ENCODE measurements around the gene GSK3A. TPM values are rescaled to one million over a fixed set of nuclear protein-coding genes. Genes with fewer than 3 reads are reported as not detected.

GSK3A gene
- total RNA-seq, 4 donors from 2014 or later = 24.7 to 34.5 (median 28.3) TPM

- Histone ChIP-seq H3K27ac (peak overlapping the region in 1 of 4 donors; percentile 56), H3K36me3 (peaks cover 0 to 100% (median 33%) of the 10 kb centered on the region in 3 donors), H3K9me3 (no peaks in the 10 kb centered on the region), H3K27me3 (no peaks in the 10 kb centered on the region), H3K4me1 (peaks cover 0 to 34% (median 7%) of the 10 kb centered on the region in 4 donors), H3K4me3 (no peak overlapping the region)
- DNase-seq (ENCODE audit: low spot score in 2 of 2) = no peak
- WGBS, 2 donors = 53 to 64% methylated on average over 4 of the region's 4 CpGs
- TF ChIP-seq CTCF (IDR thresholded peaks at IDR 0.05) (no peak), POLR2A (IDR thresholded peaks at IDR 0.05) (no peak)
Measured at GRCh38 chr19:42229301-42229854, 13.0 kb downstream of the GSK3A start.

GRCh38 chr19:42228641-42229040 lies 13.8 kb downstream of the GSK3A start:
- no peak for DNase-seq (ENCODE audit: low spot score in 2 of 2)

GRCh38 chr19:42226886-42227285 lies 15.5 kb downstream of the GSK3A start:
- no peaks in the 10 kb centered on the region for H3K27me3 ChIP-seq
- H3K36me3 ChIP-seq = peaks cover 0 to 89% (median 19%) of the 10 kb centered on the region in 3 donors
- H3K9me3 ChIP-seq = no peaks in the 10 kb centered on the region
- DNase-seq (ENCODE audit: low spot score in 2 of 2) = no peak
- H3K27ac ChIP-seq = no peak overlapping the region
- no peak for TF ChIP-seq POLR2A (IDR thresholded peaks at IDR 0.05)
- no peak overlapping the region for H3K4me3 ChIP-seq
- H3K4me1 ChIP-seq = peaks cover 0 to 29% (median 7%) of the 10 kb centered on the region in 4 donors
- 93% methylated on average over 1 of the region's 1 CpG for WGBS, 2 donors

More at GRCh38 chr19:42228641-42229040, 13.8 kb downstream of the GSK3A start:
- H3K4me1 ChIP-seq = peaks cover 0 to 28% (median 7%) of the 10 kb centered on the region in 4 donors
- no peak overlapping the region for H3K4me3 ChIP-seq
- peaks cover 0 to 98% (median 30%) of the 10 kb centered on the region in 3 donors for H3K36me3 ChIP-seq
- H3K27ac ChIP-seq = no peak overlapping the region
- 78 to 88% methylated on average over 4 of the region's 4 CpGs for WGBS, 2 donors
- no peak for TF ChIP-seq CTCF (IDR thresholded peaks at IDR 0.05)
- TF ChIP-seq POLR2A (IDR thresholded peaks at IDR 0.05) = no peak
- no peak for TF ChIP-seq EP300 (IDR thresholded peaks at IDR 0.05)
- no peaks in the 10 kb centered on the region for H3K27me3 ChIP-seq
- no peaks in the 10 kb centered on the region for H3K9me3 ChIP-seq

- TF ChIP-seq CTCF (IDR thresholded peaks at IDR 0.05) (no peak), EP300 (IDR thresholded peaks at IDR 0.05) (no peak), POLR2A (IDR thresholded peaks at IDR 0.05) (no peak)
- DNase-seq (ENCODE audit: low spot score in 2 of 2) = no peak
- H3K4me1 ChIP-seq = peaks cover 0 to 38% (median 12%) of the 10 kb centered on the region in 4 donors
- no peaks in the 10 kb centered on the region for H3K9me3 ChIP-seq
- H3K36me3 ChIP-seq = peaks cover 0 to 78% (median 15%) of the 10 kb centered on the region in 3 donors
- no peaks in the 10 kb centered on the region for H3K27me3 ChIP-seq
- WGBS, 2 donors = 95 to 98% methylated on average over 21 to 31 of the region's 33 CpGs
- no peak overlapping the region for H3K27ac ChIP-seq
- no peak overlapping the region for H3K4me3 ChIP-seq
Measured at GRCh38 chr19:42225718-42226292, 16.6 kb downstream of the GSK3A start.

- DNase-seq (ENCODE audit: low spot score in 2 of 2) = no peak
- Histone ChIP-seq H3K36me3 (peaks cover 0 to 72% (median 11%) of the 10 kb centered on the region in 3 donors), H3K27me3 (no peaks in the 10 kb centered on the region), H3K9me3 (no peaks in the 10 kb centered on the region), H3K4me1 (peaks cover 0 to 35% (median 10%) of the 10 kb centered on the region in 4 donors), H3K4me3 (no peak overlapping the region), H3K27ac (no peak overlapping the region)
- 95% methylated on average over 26 to 37 of the region's 37 CpGs for WGBS, 2 donors
- no peak for TF ChIP-seq POLR2A (IDR thresholded peaks at IDR 0.05)
- no peak for TF ChIP-seq CTCF (IDR thresholded peaks at IDR 0.05)
- TF ChIP-seq EP300 (IDR thresholded peaks at IDR 0.05) = no peak
Measured at GRCh38 chr19:42224940-42225717, 17.3 kb downstream of the GSK3A start.
